Measurements from ENCODE around the gene FTL. TPM values are rescaled to one million over a fixed set of nuclear protein-coding genes. Genes with fewer than 3 reads are reported as not detected.

FTL gene
- total and polyA plus RNA-seq, 2 donors = 1,031 to 8,316 TPM

DNA sequence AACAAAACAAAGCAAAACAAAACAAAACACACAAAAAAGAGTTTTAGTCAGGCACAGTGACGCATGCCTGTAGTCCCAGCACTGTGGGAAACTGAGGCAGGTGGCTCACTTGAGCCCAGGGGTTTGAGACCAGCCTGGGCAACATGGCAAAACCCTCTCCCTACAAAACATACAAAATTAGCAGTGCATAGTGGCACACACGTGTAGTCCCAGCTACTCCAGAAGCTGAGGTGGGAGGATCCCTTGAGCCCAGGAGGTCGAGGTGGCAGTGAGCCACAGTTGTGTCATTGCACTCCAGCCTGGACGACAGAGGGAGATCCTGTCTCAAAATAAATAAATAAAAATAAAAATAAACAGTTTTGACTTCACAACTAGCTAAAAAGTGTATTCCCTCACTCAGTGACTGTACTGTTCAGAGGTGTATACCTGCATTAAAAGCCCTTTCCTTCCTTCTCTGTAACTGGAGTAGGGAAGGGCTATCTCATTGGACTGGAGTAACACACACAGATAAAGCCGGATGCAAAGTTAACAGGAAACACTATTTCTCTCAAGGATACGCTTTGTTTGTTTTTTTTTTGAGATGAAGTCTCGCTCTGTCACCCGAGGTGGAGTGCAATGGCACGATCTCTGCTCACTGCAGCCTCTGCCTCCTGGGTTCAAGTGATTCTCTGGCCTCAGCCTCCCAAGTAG is 14.1 kb upstream of the FTL start:
- H3K9me3 ChIP-seq (ENCODE audit: control insufficient read depth in 2 of 2, insufficient read depth in 1 of 2, low read length in 1 of 2) = peaks cover 1 to 23% of the 10 kb centered on the region in 2 donors
- H3K27me3 ChIP-seq (ENCODE audit: control insufficient read depth in 2 of 2, insufficient read depth in 1 of 2, low read length in 1 of 2) = no peaks in the 10 kb centered on the region
- WGBS = 85% methylated on average over 9 of the region's 9 CpGs
- no peak overlapping the region for H3K4me3 ChIP-seq (ENCODE audit: low read length in 2 of 2)
- no peak for DNase-seq (ENCODE audit: low read depth in 6 of 9, low spot score in 9 of 9)
- H3K4me1 ChIP-seq (ENCODE audit: control insufficient read depth in 2 of 2, insufficient read depth in 2 of 2, low read length in 2 of 2) = peaks cover 13 to 17% of the 10 kb centered on the region in 2 donors
- peaks cover 3 to 5% of the 10 kb centered on the region in 2 donors for H3K36me3 ChIP-seq (ENCODE audit: control insufficient read depth in 2 of 2, insufficient read depth in 2 of 2, low read length in 1 of 2)
- H3K27ac ChIP-seq (ENCODE audit: low read depth in 1 of 2, low read length in 1 of 2) = no peak overlapping the region

DNA sequence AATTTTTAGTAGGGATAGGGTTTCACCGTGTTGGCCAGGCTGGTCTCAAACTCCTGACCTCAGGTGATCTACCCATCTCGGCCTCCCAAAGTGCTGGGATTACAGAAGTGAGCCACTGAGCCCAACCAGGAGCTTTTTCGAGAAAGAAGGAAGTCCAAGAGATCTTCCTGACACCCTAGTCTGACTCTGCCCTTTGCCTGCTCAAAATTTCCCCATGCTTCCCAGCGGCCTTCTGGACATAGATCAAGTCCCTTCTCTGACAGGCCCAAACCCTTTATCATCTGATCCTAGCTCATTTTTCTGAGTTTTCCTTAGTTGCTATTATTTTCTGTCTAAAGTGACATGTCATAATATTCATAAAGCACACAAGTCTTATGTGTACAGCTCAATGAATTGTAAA is 12.0 kb upstream of the FTL start:
- no peak for DNase-seq (ENCODE audit: low read depth in 6 of 9, low spot score in 9 of 9)
- H3K4me3 ChIP-seq (ENCODE audit: low read length in 2 of 2) = no peak overlapping the region
- WGBS = 90% methylated on average over 4 of the region's 4 CpGs
- H3K27ac ChIP-seq (ENCODE audit: low read depth in 1 of 2, low read length in 1 of 2) = no peak overlapping the region
- peaks cover 10 to 15% of the 10 kb centered on the region in 2 donors for H3K36me3 ChIP-seq (ENCODE audit: control insufficient read depth in 2 of 2, insufficient read depth in 2 of 2, low read length in 1 of 2)
- no peaks in the 10 kb centered on the region for H3K27me3 ChIP-seq (ENCODE audit: control insufficient read depth in 2 of 2, insufficient read depth in 1 of 2, low read length in 1 of 2)
- peaks cover 0 to 2% of the 10 kb centered on the region in 2 donors for H3K9me3 ChIP-seq (ENCODE audit: control insufficient read depth in 2 of 2, insufficient read depth in 1 of 2, low read length in 1 of 2)
- peaks cover 17 to 20% of the 10 kb centered on the region in 2 donors for H3K4me1 ChIP-seq (ENCODE audit: control insufficient read depth in 2 of 2, insufficient read depth in 2 of 2, low read length in 2 of 2)

DNA sequence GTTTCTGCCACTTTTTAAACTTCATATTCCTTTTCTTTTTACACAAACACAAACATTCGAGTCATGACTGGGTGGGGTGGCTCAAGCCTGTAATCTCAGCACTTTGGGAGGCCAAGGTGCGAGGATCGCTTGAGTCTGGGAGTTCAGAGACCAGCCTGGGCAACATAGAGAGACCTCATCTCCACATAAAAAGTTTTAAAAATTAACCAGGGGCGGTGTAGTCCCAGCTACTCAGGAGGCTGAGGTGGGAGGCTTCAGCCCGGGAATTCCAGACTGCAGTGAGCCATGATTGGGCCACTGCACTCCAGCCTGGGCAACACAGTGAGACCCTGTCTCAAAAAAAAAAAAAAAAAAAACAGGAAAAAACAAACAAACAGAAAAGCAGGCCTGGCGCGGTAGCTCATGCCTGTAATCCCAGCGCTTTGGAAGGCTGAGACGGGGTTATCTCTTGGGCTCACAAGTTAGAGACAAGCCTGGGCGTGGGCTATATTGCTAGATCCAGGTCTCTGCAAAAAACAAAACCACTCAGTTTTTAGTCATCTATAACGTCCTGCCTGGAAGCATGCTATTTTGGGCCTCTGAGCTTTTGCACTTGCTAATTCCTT is 11.0 kb upstream of the FTL start:
- Histone ChIP-seq H3K4me3 (ENCODE audit: low read length in 2 of 2) (peak overlapping the region; percentile 83 to 96), H3K27me3 (ENCODE audit: control insufficient read depth in 2 of 2, insufficient read depth in 1 of 2, low read length in 1 of 2) (no peaks in the 10 kb centered on the region), H3K4me1 (ENCODE audit: control insufficient read depth in 2 of 2, insufficient read depth in 2 of 2, low read length in 2 of 2) (peaks cover 17 to 20% of the 10 kb centered on the region in 2 donors), H3K36me3 (ENCODE audit: control insufficient read depth in 2 of 2, insufficient read depth in 2 of 2, low read length in 1 of 2) (peaks cover 10 to 15% of the 10 kb centered on the region in 2 donors), H3K9me3 (ENCODE audit: control insufficient read depth in 2 of 2, insufficient read depth in 1 of 2, low read length in 1 of 2) (no peaks in the 10 kb centered on the region), H3K27ac (ENCODE audit: low read depth in 1 of 2, low read length in 1 of 2) (peak overlapping the region; percentile 58 to 64)
- DNase-seq (ENCODE audit: low read depth in 6 of 9, low spot score in 9 of 9) = no peak
- 79% methylated on average over 11 of the region's 11 CpGs for WGBS

DNA sequence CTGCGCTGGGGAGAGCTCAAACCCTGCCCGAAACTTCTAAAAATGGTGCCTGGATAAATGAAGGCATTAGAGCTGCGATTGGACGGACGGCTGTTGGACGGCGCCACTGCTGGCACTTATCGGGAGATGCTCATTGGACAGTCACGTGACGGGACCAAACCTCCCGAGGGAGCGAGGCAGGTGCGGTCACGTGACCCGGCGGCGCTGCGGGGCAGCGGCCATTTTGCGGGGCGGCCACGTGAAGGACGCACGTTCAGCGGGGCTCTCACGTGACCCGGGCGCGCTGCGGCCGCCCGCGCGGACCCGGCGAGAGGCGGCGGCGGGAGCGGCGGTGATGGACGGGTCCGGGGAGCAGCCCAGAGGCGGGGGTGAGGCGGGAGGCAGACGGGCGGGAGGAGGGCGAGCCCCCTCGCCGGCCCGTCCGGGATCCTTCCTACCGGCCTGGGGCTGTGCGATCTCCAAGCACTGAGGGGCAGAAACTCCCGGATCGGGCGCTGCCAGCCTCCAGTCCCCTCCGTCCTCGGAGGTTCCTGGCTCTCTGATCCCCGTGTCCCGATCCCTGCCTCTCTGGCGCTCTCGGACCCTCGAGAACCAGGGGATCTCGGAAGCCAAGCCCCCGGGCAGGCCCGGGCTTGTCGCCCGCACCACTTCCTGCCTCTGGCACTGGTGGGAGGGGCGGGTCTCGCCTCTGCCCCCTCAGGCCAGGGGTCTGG is 10.4 kb upstream of the FTL start, which contains the start of gene BAX:
Gene BAX (plus strand): TSS at position 281 of the 713 bp plus-strand sequence. CDS start 54 bp downstream, at position 335.
- WGBS = under 1% methylated on average over 71 of the region's 71 CpGs
- H3K27me3 ChIP-seq (ENCODE audit: control insufficient read depth in 2 of 2, insufficient read depth in 1 of 2, low read length in 1 of 2) = no peaks in the 10 kb centered on the region
- H3K4me3 ChIP-seq (ENCODE audit: low read length in 2 of 2) = peak within 1 kb of the TSS; percentile 83 to 96
- no peaks in the 10 kb centered on the region for H3K9me3 ChIP-seq (ENCODE audit: control insufficient read depth in 2 of 2, insufficient read depth in 1 of 2, low read length in 1 of 2)
- DNase-seq (ENCODE audit: low read depth in 6 of 9, low spot score in 9 of 9) = peak; percentile 63 to 91 (median 82)
- peaks cover 10 to 15% of the 10 kb centered on the region in 2 donors for H3K36me3 ChIP-seq (ENCODE audit: control insufficient read depth in 2 of 2, insufficient read depth in 2 of 2, low read length in 1 of 2)
- H3K4me1 ChIP-seq (ENCODE audit: control insufficient read depth in 2 of 2, insufficient read depth in 2 of 2, low read length in 2 of 2) = peaks cover 20 to 21% of the 10 kb centered on the region in 2 donors
- H3K27ac ChIP-seq (ENCODE audit: low read depth in 1 of 2, low read length in 1 of 2) = peak within 1 kb of the TSS; percentile 64 to 86

GRCh38 chr19:48955308-48955958 is 9.7 kb upstream of the FTL start:
- H3K27ac ChIP-seq (ENCODE audit: low read depth in 1 of 2, low read length in 1 of 2) = peak overlapping the region in 1 of 2 donors; percentile 86
- H3K4me1 ChIP-seq (ENCODE audit: control insufficient read depth in 2 of 2, insufficient read depth in 2 of 2, low read length in 2 of 2) = peaks cover 22 to 25% of the 10 kb centered on the region in 2 donors
- H3K27me3 ChIP-seq (ENCODE audit: control insufficient read depth in 2 of 2, insufficient read depth in 1 of 2, low read length in 1 of 2) = no peaks in the 10 kb centered on the region
- WGBS = 69% methylated on average over 16 of the region's 16 CpGs
- H3K36me3 ChIP-seq (ENCODE audit: control insufficient read depth in 2 of 2, insufficient read depth in 2 of 2, low read length in 1 of 2) = peaks cover 10 to 15% of the 10 kb centered on the region in 2 donors
- DNase-seq (ENCODE audit: low read depth in 6 of 9, low spot score in 9 of 9) = no peak
- H3K9me3 ChIP-seq (ENCODE audit: control insufficient read depth in 2 of 2, insufficient read depth in 1 of 2, low read length in 1 of 2) = no peaks in the 10 kb centered on the region
- H3K4me3 ChIP-seq (ENCODE audit: low read length in 2 of 2) = peak overlapping the region; percentile 83 to 96

DNA sequence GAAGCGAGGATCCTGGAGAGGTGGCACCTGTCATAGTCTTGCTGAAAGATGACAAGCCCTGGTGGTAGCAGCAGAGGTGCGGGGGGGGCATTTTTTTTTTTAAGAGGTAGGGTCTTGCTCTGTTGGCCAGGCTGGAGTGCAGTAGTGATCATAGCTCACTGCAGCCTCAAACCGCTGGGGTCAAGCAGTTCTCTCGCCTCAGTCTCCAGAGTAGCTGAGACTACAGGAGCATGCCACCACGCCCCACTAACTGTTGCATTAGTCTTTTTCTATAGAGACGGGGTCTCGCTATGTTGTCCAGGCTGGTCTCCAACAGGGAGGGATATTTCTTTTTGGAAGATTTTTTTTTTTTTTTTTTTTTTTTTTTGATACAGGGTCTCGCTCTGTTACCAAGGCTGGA is 7.1 kb upstream of the FTL start:
- Histone ChIP-seq H3K4me1 (ENCODE audit: control insufficient read depth in 2 of 2, insufficient read depth in 2 of 2, low read length in 2 of 2) (peaks cover 27 to 39% of the 10 kb centered on the region in 2 donors), H3K27me3 (ENCODE audit: control insufficient read depth in 2 of 2, insufficient read depth in 1 of 2, low read length in 1 of 2) (no peaks in the 10 kb centered on the region), H3K27ac (ENCODE audit: low read depth in 1 of 2, low read length in 1 of 2) (no peak overlapping the region), H3K4me3 (ENCODE audit: low read length in 2 of 2) (no peak overlapping the region), H3K9me3 (ENCODE audit: control insufficient read depth in 2 of 2, insufficient read depth in 1 of 2, low read length in 1 of 2) (no peaks in the 10 kb centered on the region), H3K36me3 (ENCODE audit: control insufficient read depth in 2 of 2, insufficient read depth in 2 of 2, low read length in 1 of 2) (peaks cover 13 to 21% of the 10 kb centered on the region in 2 donors)
- 98% methylated on average over 8 of the region's 8 CpGs for WGBS
- no peak for DNase-seq (ENCODE audit: low read depth in 6 of 9, low spot score in 9 of 9)

GRCh38 chr19:48959341-48960239 is 5.5 kb upstream of the FTL start:
- peak in 1 of 9 donors; percentile 31 for DNase-seq (ENCODE audit: low read depth in 6 of 9, low spot score in 9 of 9)
- Histone ChIP-seq H3K9me3 (ENCODE audit: control insufficient read depth in 2 of 2, insufficient read depth in 1 of 2, low read length in 1 of 2) (no peaks in the 10 kb centered on the region), H3K4me1 (ENCODE audit: control insufficient read depth in 2 of 2, insufficient read depth in 2 of 2, low read length in 2 of 2) (peaks cover 36 to 47% of the 10 kb centered on the region in 2 donors), H3K36me3 (ENCODE audit: control insufficient read depth in 2 of 2, insufficient read depth in 2 of 2, low read length in 1 of 2) (peaks cover 13 to 21% of the 10 kb centered on the region in 2 donors), H3K4me3 (ENCODE audit: low read length in 2 of 2) (no peak overlapping the region), H3K27ac (ENCODE audit: low read depth in 1 of 2, low read length in 1 of 2) (peak overlapping the region in 1 of 2 donors; percentile 46), H3K27me3 (ENCODE audit: control insufficient read depth in 2 of 2, insufficient read depth in 1 of 2, low read length in 1 of 2) (no peaks in the 10 kb centered on the region)
- 82% methylated on average over 16 of the region's 16 CpGs for WGBS

DNA sequence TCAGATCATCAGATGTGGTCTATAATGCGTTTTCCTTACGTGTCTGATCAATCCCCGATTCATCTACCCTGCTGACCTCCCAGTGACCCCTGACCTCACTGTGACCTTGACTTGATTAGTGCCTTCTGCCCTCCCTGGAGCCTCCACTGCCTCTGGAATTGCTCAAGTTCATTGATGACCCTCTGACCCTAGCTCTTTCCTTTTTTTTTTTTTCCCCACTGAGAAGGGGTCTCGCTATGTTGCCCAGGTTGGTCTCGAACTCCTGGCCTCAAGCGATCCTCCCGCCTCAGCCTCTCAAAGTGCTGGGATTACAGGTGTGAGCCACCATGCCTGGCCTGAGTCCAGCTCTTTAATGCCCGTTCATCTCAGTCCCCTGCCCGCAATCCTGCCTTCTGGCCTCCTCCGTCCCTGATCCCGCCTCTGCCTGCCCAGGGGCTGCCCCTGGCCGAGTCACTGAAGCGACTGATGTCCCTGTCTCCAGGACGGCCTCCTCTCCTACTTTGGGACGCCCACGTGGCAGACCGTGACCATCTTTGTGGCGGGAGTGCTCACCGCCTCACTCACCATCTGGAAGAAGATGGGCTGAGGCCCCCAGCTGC is 4.0 kb upstream of the FTL start:
- Histone ChIP-seq H3K27ac (ENCODE audit: low read depth in 1 of 2, low read length in 1 of 2) (peak overlapping the region in 1 of 2 donors; percentile 15), H3K4me1 (ENCODE audit: control insufficient read depth in 2 of 2, insufficient read depth in 2 of 2, low read length in 2 of 2) (peaks cover 32 to 44% of the 10 kb centered on the region in 2 donors), H3K27me3 (ENCODE audit: control insufficient read depth in 2 of 2, insufficient read depth in 1 of 2, low read length in 1 of 2) (no peaks in the 10 kb centered on the region), H3K36me3 (ENCODE audit: control insufficient read depth in 2 of 2, insufficient read depth in 2 of 2, low read length in 1 of 2) (peaks cover 11 to 14% of the 10 kb centered on the region in 2 donors), H3K4me3 (ENCODE audit: low read length in 2 of 2) (no peak overlapping the region), H3K9me3 (ENCODE audit: control insufficient read depth in 2 of 2, insufficient read depth in 1 of 2, low read length in 1 of 2) (peaks cover 0 to 1% of the 10 kb centered on the region in 2 donors)
- no peak for DNase-seq (ENCODE audit: low read depth in 6 of 9, low spot score in 9 of 9)
- WGBS = 97% methylated on average over 19 of the region's 19 CpGs

Measured in thymus (tissue), 11 donors.